Endothelial cell of umbilical vein (primary cell): ENCODE data around the gene ZNF219.

Source experiments
- CTCF ChIP-seq, 2 donors: IDR thresholded peaks; 1 replicate in 1 of 2; 2 replicates in 1 of 2; pipeline ENCODE4 v1.5.1; 2011; ENCODE audit warnings: low read length in 2 of 2, mild to moderate bottlenecking in 2 of 2, moderate library complexity in 2 of 2, control low read depth in 1 of 2, inconsistent platforms in 1 of 2, low read depth in 1 of 2; ENCODE audit not compliant: insufficient read depth in 1 of 2; ENCODE audit errors: extremely low read depth in 1 of 2
- JUN ChIP-seq: IDR thresholded peaks from 2 replicates; pipeline ENCODE4 v1.6.1; 2011; ENCODE audit warnings: borderline replicate concordance, low read depth; ENCODE audit not compliant: insufficient read length, insufficient read depth

GRCh38 chr14:21066882-21067502, 31.5 kb downstream of the ZNF219 start:
- TF ChIP-seq CTCF (IDR thresholded peaks at IDR 0.05; ENCODE audit: extremely low read depth in 1 of 2, insufficient read depth in 1 of 2, low read depth in 1 of 2, low read length in 2 of 2) (peak in 1 of 2 donors; percentile 5), JUN (no peak)
